GM20000 (cell line): ENCODE results near the gene ATP5F1B.

Experiments used
- DNase-seq: peaks from one replicate; pipeline ENCODE4 v3.0.0; 2012; ENCODE audit warnings: low spot score
- CTCF ChIP-seq: IDR thresholded peaks from 2 replicates; pipeline ENCODE4 v1.5.1; 2012; ENCODE audit warnings: mild to moderate bottlenecking, control low read depth; ENCODE audit errors: extremely low read depth, missing control alignments

The ATP5F1B gene

GRCh38 chr12:56593909-56594621 lies 51.7 kb downstream of the ATP5F1B start:
- peak; percentile 84 for TF ChIP-seq CTCF
- DNase-seq = peak; percentile 71

- no peak for TF ChIP-seq CTCF
- DNase-seq = no peak
Observed at GRCh38 chr12:56591961-56592360, 53.8 kb downstream of the ATP5F1B start.

DNA sequence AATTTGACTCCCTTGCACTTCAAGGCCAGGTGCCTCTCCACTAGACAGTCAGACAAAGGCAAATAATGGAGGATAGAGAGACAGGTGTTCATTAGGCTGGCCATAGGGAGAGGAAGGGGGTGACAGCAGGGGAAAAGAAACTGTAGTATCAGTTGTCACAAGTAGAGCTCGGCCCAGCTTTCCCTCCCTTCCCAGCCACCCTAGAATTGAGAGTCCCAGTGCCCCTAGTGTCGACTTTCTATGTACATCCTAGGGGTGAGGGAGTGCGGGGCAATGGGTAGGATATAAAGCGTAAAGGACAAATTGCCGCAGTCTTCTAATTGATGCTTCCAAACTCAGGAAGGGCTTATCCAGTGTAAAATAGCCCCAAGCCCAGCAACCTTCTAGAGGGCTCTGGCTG lies 54.7 kb downstream of the ATP5F1B start:
- no peak for TF ChIP-seq CTCF
- no peak for DNase-seq

- DNase-seq = peak; percentile 49
- peak; percentile 24 for TF ChIP-seq CTCF
Observed at GRCh38 chr12:56590237-56590830, 55.5 kb downstream of the ATP5F1B start.

GRCh38 chr12:56589783-56590182 lies 56.0 kb downstream of the ATP5F1B start:
- no peak for TF ChIP-seq CTCF
- no peak for DNase-seq
